ENCODE measurements around the gene TMEM126B.

TMEM126B gene

GRCh38 chr11:85626496-85626895, 1.9 kb upstream of the TMEM126B start:
- H3K4me3 ChIP-seq (ENCODE audit: low read length) = no peak overlapping the region
- no peak for DNase-seq (ENCODE audit: low read depth)
- TF ChIP-seq, protein P1, sequence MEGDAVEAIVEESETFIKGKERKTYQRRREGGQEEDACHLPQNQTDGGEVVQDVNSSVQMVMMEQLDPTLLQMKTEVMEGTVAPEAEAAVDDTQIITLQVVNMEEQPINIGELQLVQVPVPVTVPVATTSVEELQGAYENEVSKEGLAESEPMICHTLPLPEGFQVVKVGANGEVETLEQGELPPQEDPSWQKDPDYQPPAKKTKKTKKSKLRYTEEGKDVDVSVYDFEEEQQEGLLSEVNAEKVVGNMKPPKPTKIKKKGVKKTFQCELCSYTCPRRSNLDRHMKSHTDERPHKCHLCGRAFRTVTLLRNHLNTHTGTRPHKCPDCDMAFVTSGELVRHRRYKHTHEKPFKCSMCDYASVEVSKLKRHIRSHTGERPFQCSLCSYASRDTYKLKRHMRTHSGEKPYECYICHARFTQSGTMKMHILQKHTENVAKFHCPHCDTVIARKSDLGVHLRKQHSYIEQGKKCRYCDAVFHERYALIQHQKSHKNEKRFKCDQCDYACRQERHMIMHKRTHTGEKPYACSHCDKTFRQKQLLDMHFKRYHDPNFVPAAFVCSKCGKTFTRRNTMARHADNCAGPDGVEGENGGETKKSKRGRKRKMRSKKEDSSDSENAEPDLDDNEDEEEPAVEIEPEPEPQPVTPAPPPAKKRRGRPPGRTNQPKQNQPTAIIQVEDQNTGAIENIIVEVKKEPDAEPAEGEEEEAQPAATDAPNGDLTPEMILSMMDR (IDR thresholded peaks at IDR 0.05; ENCODE audit: insufficient read depth, low read depth, low read length, missing control alignments) = no peak

DNA sequence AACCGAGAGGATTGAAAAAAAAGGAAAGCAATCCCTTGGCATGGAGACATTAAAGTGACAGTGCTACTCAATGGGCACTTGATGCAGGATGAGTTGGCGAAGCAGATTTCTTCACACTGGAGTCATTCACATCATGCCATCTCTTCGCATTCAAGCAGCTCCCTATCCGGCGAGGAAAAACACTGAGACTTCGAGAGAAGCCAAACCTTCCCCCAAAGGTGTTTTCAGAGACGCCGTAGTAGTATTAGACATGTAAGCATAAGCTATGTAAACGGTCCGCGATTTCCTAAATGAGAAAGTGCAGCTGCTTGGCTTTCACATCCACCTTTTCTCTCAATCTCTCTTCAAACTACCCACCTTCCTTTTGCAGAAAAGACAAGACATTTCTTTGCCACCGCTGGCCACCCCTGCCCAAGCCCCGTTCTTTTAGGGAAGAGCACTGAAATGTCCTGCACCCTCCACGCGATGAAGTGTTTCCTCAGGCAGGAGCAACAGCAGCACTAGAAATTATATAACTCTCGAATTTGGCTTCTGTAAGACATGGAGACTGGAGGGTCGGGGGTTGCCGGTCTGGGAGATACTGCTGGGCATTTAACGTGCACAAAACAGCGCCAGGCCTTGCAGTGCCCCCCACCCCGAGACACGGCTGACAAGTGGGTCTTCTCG, 928 bp upstream of the TMEM126B start, which contains the start of gene DLG2:
TSS of gene DLG2 (minus strand) at position 13 of the 666 bp plus-strand sequence.
- peak; percentile 69 for DNase-seq (ENCODE audit: low read depth)
- TF ChIP-seq, protein P1 (IDR thresholded peaks at IDR 0.05; ENCODE audit: insufficient read depth, low read depth, low read length, missing control alignments) = no peak
- H3K4me3 ChIP-seq (ENCODE audit: low read length) = peak within 1 kb of the TSS; percentile 99

- peak; percentile 7 for DNase-seq (ENCODE audit: low read depth)
- peak overlapping the region; percentile 99 for H3K4me3 ChIP-seq (ENCODE audit: low read length)
- TF ChIP-seq, protein P1 (IDR thresholded peaks at IDR 0.05; ENCODE audit: insufficient read depth, low read depth, low read length, missing control alignments) = no peak
Observed at GRCh38 chr11:85628771-85629341, 463 bp downstream of the TMEM126B start.

DNA sequence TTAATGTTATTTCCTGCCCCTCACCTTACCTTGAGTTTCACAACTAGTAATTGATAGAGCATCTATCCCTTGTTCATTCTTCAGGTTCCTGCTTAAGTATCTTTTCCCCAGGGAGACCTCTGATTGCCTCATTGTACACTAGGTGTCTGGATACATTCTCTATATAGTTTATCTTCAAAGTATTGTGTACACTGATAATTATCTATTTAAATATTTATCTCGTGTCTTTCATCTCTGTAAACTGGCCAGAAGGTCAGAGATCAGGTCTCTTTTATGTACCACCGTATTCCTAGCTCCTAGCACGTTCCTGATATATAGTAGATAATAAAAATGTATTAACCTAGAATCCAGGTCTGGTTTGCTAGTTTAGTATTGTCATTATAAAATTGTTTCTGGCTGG, 6.4 kb downstream of the TMEM126B start:
- no peak for DNase-seq (ENCODE audit: low read depth)
- TF ChIP-seq, protein P1 (IDR thresholded peaks at IDR 0.05; ENCODE audit: insufficient read depth, low read depth, low read length, missing control alignments) = no peak

DNA sequence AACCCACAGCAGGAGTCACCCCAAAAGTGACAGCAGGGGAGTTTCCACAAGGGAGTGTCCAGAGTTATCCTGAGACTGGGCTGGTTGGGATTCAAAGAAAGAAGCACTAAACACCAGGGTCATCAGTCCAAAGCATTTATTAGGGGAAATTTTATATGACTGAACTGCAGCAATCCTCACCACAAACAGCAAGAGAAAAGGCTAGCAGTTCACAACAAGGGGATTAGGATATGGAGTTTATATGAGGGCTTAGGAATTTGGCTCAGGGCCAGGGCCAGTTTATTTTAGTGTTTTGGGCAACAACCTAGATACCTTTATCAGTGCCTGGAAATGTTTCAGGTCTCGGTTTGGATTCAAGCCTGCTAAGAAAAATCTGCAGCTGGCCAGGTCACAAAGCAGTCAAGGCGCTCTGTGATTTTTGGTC, 14.8 kb downstream of the TMEM126B start:
- no peak for DNase-seq (ENCODE audit: low read depth)
- H3K4me3 ChIP-seq (ENCODE audit: low read length) = no peak overlapping the region
- TF ChIP-seq, protein P1 (IDR thresholded peaks at IDR 0.05; ENCODE audit: insufficient read depth, low read depth, low read length, missing control alignments) = no peak

More for the DNA sequence above, 6.4 kb downstream of the TMEM126B start:
- H3K4me3 ChIP-seq (ENCODE audit: low read length) = no peak overlapping the region

- H3K4me3 ChIP-seq (ENCODE audit: low read length) = peak overlapping the region; percentile 85
- TF ChIP-seq, protein P1 (IDR thresholded peaks at IDR 0.05; ENCODE audit: insufficient read depth, low read depth, low read length, missing control alignments) = no peak
- no peak for DNase-seq (ENCODE audit: low read depth)
Observed at GRCh38 chr11:85647078-85647477, 18.7 kb downstream of the TMEM126B start.
